ENCODE data around the gene RILP. TPM values are rescaled to one million over a fixed set of nuclear protein-coding genes. Genes with fewer than 3 reads are reported as not detected.

The RILP gene
- total RNA-seq, 4 donors from 2014 or later, result 15.8 to 41.5 (median 24.0) TPM

GRCh38 chr17:1605681-1606351 is 43.9 kb downstream of the RILP start:
- Histone ChIP-seq H3K36me3 (peaks cover 0 to 6% (median 2%) of the 10 kb centered on the region in 4 donors), H3K27ac (replicated peaks in 1 of 4) (no peak overlapping the region)

GRCh38 chr17:1604831-1605528 is 44.7 kb downstream of the RILP start:
- Histone ChIP-seq H3K4me1 (peaks cover 0 to 23% (median 16%) of the 10 kb centered on the region in 4 donors), H3K36me3 (peaks cover 0 to 6% (median 2%) of the 10 kb centered on the region in 4 donors), H3K27me3 (no peaks in the 10 kb centered on the region), H3K9me3 (no peaks in the 10 kb centered on the region), H3K27ac (replicated peaks in 1 of 4) (no peak overlapping the region), H3K4me3 (no peak overlapping the region)
- TF ChIP-seq CTCF (IDR thresholded peaks at IDR 0.05) (no peak), EP300 (IDR thresholded peaks at IDR 0.05) (no peak), POLR2AphosphoS5 (IDR thresholded peaks at IDR 0.05) (no peak), POLR2A (IDR thresholded peaks at IDR 0.05; ENCODE audit: low read depth) (no peak)
- 75% methylated on average over 10 of the region's 35 CpGs for WGBS
- DNase-seq (ENCODE audit: extremely low spot score), result no peak
- intact Hi-C loops (cut with DNase I), result no loop called here

More at GRCh38 chr17:1605681-1606351, 43.9 kb downstream of the RILP start:
- intact Hi-C loops (cut with DNase I), result no loop called here
- H3K9me3 ChIP-seq, result no peaks in the 10 kb centered on the region
- H3K4me1 ChIP-seq, result peaks cover 0 to 23% (median 16%) of the 10 kb centered on the region in 4 donors
- 89% methylated on average over 16 of the region's 19 CpGs for WGBS
- TF ChIP-seq EP300 (IDR thresholded peaks at IDR 0.05), result no peak
- no peak for TF ChIP-seq CTCF (IDR thresholded peaks at IDR 0.05)
- TF ChIP-seq POLR2AphosphoS5 (IDR thresholded peaks at IDR 0.05), result no peak
- no peak for TF ChIP-seq POLR2A (IDR thresholded peaks at IDR 0.05; ENCODE audit: low read depth)
- H3K27me3 ChIP-seq, result no peaks in the 10 kb centered on the region
- DNase-seq (ENCODE audit: extremely low spot score), result no peak
- no peak overlapping the region for H3K4me3 ChIP-seq

GRCh38 chr17:1601571-1601970 is 48.1 kb downstream of the RILP start:
- intact Hi-C loops (cut with DNase I), result no loop called here
- H3K9me3 ChIP-seq, result no peaks in the 10 kb centered on the region
- H3K36me3 ChIP-seq, result peaks cover 0 to 6% (median 2%) of the 10 kb centered on the region in 4 donors
- no peak overlapping the region for H3K4me3 ChIP-seq
- TF ChIP-seq EP300 (IDR thresholded peaks at IDR 0.05), result no peak
- no peak for TF ChIP-seq CTCF (IDR thresholded peaks at IDR 0.05)
- TF ChIP-seq POLR2A (IDR thresholded peaks at IDR 0.05; ENCODE audit: low read depth), result no peak
- no peak for TF ChIP-seq POLR2AphosphoS5 (IDR thresholded peaks at IDR 0.05)
- H3K27ac ChIP-seq (replicated peaks in 1 of 4), result no peak overlapping the region
- no peak for DNase-seq (ENCODE audit: extremely low spot score)
- H3K4me1 ChIP-seq, result peaks cover 0 to 9% (median 8%) of the 10 kb centered on the region in 4 donors
- H3K27me3 ChIP-seq, result no peaks in the 10 kb centered on the region
- 97% methylated on average over 14 of the region's 14 CpGs for WGBS

GRCh38 chr17:1598399-1599095 is 51.1 kb downstream of the RILP start:
- Histone ChIP-seq H3K4me1 (no peaks in the 10 kb centered on the region), H3K36me3 (peaks cover 0 to 6% (median 2%) of the 10 kb centered on the region in 4 donors), H3K27ac (replicated peaks in 1 of 4) (no peak overlapping the region), H3K4me3 (no peak overlapping the region), H3K27me3 (no peaks in the 10 kb centered on the region), H3K9me3 (no peaks in the 10 kb centered on the region)
- TF ChIP-seq POLR2AphosphoS5 (IDR thresholded peaks at IDR 0.05) (no peak), POLR2A (IDR thresholded peaks at IDR 0.05; ENCODE audit: low read depth) (no peak), CTCF (IDR thresholded peaks at IDR 0.05) (no peak), EP300 (IDR thresholded peaks at IDR 0.05) (no peak)
- intact Hi-C loops (cut with DNase I), result no loop called here
- no peak for DNase-seq (ENCODE audit: extremely low spot score)
- WGBS, result 95% methylated on average over 8 of the region's 8 CpGs

Data from esophagus muscularis mucosa (tissue), 4 donors.